Middle frontal gyrus (tissue), 1 donor: ENCODE results near the gene TCF4.

Source experiments
- DNase-seq: peaks from one replicate; pipeline ENCODE4 v3.0.0-alpha.2; 2015; ENCODE audit warnings: low spot score; ENCODE audit errors: extremely low spot score

Gene TCF4

DNA sequence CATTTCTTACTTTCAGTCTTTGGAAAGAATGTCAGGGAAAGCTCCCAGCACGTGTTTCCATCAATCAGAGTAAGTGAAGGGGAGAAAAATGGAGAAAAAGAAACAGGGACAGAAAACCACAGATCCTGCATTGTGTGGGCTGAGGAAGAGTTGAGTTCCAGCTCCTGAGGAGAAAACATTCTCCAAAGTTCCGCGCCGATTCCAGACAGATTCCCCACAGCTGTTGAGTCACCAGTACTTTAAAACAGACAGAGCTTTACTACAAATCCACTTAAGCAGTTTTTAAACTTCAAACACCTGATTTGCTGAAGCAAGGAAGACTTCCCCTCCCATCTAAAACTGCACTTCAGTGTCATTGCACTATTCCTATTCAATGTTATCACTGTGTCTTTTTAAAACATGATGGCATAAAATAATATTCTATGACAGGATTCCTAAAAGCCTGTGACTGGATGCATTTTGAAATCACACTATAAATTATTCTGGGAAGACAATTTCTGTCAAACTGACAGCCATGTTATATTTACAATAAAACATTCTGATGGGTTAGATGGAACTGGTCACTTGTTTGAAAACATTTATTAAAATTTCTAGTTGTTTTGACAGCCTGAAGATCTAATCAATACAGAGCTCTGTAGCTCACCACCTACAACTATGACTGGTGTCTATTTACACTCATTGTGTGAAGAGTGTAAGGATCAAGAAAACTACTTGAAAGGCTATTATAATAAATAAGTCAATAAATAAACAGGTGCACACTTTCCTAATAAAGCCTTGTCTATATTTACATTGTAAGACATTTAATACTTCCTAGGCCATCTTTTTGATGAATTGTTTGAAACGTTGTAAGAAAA lies 40.9 kb downstream of the TCF4 start:
- peak; percentile 39 for DNase-seq

DNA sequence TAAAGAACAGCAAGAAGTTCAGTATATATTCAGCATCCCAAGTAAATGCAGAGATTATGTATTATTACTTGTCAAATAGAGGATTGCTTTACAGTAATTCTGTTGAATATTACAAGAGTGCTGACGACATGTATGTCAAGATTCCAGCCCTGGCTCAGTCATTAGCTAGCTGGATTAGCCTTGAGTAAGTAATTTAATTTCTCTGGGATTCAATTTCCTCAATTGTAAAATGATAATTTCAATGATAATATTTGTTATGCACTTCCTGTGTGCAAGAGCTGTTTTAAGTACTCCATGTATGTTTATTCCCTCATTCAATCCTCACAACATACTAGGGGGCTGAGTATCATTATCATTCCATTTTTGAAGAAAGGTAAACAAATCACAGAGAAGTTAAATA lies 44.0 kb downstream of the TCF4 start:
- DNase-seq, result no peak

DNA sequence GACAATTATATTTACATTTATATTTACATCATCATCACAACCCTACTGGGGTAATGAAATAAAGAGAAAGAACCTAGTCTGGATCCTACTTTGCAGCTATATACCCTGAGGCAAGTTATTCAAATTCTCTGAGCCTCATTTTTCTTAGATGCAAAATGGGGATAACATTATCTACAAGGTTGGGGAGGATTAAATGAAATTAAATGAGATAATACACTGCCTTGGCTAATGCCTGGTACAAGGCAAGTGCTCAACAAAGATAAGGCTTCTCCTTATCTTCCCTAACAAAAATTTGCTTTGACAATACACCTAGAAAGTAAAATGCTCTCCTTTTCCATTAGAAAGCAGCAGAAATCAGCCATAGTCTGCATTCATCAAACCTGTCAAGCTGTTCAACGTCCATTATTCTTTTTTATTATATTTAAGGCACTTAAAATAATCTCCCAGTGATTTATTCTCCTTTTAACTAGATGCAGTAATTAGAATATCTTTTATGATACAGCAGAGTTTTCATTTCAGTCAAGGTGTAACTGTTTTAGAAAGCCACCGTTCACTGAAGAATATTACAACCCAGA lies 44.8 kb downstream of the TCF4 start:
- DNase-seq, result no peak

DNA sequence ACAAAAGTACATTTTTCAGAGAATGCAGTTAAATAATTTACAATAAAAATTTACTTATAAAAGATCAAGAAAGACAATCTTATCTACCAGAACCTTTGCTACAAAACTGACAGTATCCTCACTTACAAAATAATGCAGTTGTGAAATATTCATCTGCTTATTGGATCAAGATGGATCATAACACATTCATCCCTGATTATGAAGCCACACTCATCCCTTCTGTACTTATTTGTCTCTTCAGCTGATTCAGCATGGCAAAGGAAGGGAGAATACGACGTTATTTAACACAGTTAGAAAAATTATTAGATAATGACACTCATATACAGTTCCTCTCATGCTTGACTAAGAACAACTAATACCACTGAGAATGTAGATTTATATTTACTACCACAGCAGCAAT lies 46.4 kb downstream of the TCF4 start:
- DNase-seq, result no peak

DNA sequence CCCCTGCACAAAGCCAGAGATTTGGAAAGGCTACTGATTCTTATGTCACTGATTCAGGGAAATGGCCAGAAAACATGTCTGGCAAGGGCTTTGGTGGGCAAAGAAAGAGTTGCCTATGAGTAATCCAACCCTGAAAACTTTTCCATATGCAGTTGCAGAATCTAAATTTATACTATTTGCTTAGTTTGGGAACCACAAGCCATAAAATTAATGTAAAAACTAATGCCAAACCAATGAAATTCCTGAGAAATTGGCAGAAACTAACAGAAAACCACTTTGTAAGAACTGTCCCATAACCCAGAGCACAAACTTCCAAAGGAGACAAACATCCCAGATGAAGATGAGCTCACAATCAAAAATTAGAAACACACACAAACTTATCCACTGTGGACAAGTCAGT lies 48.8 kb downstream of the TCF4 start:
- no peak for DNase-seq

DNA sequence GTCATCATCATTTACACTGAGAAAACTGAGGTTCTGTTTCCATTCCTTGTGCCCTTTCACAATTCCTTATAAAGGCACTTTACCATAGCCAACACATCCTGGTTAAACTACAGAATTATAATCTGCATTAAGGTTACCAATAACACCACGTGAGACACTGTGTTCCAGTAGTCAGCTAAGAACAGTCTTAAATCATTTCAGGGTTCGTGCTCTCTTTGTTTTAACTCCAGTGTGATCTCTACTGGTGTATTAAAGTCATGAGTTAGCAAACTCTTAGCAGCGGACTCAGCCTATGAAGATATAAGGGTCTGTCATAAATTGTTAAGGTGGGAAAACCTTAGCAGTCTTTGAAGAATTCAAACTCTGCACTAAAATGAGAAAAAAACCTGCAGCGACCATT lies 53.0 kb downstream of the TCF4 start:
- DNase-seq, result no peak

DNA sequence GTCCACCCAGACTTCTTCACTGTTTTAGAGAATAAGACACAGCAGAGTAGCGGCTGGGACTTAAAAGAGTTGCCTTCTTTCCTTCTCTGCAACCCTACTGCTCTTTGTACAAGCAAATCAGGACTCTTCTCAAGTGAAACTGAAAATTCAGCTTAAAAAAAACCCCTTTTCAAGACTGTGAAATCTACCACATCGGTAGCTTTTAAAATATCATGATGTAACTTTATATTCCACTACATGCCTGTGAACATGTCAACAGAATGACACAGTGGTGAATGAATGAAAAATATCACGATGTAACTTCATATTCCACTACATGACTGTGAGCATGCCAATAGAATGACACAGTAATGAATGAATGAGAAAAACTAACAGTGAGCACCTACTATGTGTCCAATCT lies 53.4 kb downstream of the TCF4 start:
- DNase-seq, result no peak

DNA sequence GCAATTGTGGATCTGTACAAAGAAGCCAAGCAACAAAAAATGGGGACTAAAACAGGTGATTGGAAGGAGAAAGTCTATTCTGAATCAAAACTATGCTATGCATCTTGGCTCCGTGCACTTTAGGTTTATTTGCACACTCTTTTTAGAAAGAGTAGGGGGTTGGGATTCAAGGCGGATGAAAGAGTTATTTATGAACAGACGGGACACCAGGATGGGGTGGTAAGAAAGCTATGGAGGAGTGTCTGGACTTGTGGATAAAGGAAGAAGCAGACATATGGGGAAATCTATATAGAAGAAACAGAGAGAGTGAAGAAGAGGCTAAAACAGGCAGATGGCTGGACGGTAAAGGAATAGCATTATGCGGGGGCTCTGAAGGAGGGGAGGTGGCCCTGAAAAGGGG lies 57.8 kb downstream of the TCF4 start:
- DNase-seq, result no peak

DNA sequence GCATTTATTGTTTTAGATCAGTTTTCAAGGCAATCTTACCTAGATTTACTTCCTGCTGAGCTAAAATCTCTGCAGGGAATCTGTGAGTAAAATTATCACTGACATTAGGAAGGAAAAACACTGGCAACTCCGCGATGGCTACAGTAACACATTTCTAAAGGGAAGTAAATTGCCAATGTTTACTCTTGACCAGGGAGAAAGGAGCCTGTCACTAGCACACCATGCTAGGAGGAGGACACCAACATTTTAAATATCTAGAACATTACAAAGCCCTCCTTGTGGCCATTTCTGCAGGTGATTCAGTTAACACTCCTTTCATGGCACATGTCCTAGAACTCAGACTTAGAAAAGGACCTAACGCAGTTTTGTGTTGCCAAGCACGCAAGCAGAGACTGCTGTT lies 58.4 kb downstream of the TCF4 start:
- no peak for DNase-seq

DNA sequence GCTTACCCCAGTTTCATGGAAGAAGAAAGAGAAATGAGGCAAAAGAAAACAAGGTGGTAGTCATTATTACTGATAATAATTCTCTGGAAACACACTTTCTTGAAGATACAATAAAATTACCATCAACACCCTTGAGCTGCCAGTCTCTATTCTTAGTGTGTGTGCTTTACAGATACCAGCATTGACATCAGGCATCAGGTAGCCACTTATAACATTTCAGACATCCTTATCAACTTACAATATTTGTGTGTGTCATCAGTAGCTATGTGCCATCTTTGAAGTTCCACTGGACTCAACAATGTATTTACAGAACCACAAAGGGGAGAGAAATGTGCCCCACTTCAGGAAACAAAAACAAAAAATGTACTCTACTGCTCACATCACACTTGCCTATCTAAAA lies 62.1 kb downstream of the TCF4 start:
- DNase-seq, result no peak

DNA sequence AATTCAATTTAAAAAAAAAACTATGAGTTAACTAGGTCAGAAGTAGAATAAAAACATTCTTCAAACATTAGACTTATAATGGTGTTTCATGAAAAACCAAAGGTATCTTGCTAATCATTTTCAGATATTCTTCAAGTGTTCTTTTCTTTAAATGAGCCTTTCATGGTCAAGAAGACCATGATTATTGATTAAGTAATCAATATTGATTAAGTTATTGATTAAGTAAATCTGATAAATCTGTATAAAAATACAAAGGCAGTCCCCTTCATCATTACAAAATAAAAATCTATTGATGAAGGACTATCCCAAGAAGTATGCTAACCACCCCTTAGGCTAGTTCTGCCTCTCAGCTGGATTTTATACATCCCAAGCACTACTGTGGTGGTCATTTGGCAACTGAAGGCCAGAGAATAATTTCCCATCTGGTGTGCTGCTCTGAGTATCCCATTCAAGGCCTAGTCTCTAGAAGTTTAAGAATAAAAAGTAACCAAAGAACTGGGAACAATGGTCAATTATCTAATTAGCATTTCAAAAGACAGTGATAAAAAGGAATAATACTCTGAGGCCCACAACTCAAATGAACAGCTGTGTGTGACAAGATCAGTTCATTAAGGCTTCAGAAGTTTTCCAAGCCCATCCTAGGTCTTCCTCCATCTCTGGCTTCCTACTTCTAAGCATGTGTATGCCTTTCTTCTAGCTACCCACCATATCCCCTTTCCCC lies 63.5 kb downstream of the TCF4 start:
- DNase-seq, result no peak

DNA sequence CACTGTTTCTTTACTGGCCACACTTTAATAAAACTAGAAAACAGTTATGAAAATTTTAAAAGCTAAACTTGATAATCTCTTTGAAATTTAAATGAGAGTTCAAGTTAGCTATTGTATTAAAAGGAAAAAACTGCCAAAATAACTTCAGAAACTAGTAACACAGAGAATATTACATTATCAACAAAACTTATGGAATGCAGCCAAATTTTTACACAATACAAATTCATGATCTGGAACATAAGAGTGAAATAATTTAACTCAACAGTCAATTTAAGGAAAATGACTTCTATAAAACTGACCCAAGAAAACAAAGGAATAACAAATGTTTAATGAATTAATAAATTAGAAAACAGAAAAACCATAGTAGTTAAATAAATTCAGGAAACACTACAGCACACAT lies 65.0 kb downstream of the TCF4 start:
- DNase-seq, result no peak

DNA sequence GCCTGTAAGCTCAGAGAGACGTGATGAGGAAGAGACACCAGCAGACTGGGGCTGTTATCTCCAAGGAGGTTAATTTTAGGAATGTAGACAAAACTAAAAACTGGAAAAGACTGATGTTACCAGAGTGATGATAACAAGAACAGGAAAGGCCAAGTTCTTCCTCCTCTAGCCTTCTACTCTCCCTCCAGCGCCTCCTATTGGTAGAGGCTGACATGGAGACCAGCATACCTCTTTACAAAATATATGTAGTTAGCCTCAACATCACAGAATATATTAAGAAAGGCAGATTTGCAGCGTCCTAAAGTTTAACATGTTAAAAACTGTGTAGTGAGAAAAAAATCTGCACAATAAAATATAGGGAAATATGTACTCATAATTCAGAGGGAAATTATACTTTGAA lies 66.0 kb downstream of the TCF4 start:
- DNase-seq, result no peak

DNA sequence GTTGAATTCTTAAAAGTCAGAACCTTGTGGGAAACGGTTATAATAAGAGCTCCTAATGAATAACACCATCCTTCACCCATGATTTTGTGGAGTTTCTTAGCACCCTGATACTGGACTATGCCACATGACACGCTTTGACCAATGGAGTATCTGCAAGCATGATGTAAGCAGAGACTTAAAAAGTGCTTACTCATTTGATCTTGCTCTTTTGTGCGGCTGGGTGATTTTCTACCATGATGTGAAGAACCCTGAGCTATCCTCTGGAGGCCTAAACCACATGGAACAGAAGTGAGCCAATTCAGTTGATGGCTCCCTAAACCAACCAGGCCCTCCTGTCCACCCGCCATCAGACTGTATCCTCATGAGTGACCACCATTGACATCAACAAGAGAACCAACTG lies 70.9 kb downstream of the TCF4 start:
- no peak for DNase-seq

DNA sequence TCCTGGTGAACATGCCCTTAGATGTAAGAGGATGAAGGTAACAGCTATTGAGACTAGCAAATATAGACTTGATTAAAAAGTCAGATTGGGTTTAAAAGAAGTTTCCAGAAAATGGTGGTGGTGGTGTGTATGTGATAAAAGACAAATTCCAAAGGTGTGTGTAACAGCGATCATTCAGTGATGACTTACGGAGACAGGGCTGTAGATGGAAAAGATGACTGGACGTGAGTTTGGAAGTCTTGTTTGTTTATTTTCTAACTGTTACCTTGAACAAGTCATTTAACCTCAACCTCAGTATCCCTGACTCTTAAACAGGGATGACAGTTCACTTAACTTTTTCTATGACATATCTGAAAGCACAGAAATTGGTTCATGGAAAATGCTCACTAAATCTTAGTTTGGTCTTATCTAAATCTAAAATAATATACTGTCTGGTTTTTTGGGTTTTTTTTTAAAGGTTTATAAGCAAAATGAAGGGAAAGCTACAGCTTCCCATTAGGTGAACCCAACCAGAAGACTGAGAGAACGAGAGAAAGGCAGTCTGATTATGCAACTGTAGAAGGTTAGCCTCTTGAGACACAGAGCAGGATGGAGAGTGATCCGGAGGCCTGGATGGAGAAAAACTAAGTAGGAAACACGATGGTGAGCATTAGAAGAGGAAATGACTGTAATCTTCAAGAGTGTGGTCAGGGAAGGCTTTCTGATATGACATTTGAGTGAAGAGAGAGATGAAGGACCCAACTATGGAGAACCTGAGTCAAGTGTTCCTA lies 71.9 kb downstream of the TCF4 start:
- no peak for DNase-seq

DNA sequence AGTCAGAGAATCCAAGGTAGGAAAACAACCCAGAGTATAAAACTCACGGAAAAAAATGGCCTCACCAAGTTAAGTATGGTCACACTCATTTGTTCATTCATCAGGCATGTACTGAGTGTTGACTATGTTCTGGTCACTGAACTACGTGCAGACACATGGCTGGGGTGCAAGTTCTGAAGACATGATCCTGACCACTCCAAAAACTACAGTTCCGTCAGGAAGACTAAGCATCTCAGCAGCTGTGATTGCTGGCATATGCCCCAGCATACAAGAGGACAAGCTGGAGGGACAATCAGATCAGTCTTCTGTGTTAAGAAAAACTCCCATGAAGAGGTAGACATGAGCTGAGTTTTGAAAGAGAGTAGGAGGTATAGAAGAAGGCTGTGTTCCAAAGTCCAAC lies 72.8 kb downstream of the TCF4 start:
- DNase-seq, result no peak

DNA sequence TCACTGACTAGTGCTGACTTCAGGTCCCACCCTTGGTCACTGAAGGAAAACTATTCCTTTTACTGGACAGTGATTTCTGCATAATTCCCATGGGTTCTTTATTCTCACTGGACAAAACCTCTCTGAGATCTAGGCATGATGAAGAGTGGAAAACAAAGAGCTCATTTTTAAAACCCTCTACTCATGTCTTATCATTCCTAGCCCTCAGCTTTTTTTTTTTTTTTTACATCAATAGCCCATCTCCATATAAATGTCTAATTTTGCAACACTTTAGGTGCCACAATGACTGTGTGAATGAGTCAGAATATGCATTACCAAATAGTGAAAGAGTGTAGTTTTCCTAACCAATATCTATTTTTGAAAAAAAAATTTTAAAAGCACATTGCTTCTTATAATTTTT lies 74.8 kb downstream of the TCF4 start:
- DNase-seq, result no peak

DNA sequence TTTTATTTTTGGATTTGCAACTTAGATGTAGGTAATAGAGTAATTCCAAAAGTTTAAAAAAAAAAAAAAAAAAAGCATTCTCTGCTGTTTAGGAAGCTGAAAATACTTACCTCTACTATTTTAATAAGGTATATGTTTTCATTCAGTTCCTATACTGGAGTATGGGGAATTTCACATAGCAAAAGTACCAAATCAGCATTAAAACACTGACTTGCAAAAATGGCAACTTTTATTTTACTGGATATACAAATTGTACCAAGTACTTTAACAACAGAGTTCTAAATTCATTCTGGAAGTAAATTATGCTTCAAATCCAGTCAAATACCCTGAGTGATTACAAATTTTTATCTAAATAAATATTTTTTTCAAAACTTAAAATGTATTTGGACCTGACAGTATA lies 76.7 kb downstream of the TCF4 start:
- no peak for DNase-seq

DNA sequence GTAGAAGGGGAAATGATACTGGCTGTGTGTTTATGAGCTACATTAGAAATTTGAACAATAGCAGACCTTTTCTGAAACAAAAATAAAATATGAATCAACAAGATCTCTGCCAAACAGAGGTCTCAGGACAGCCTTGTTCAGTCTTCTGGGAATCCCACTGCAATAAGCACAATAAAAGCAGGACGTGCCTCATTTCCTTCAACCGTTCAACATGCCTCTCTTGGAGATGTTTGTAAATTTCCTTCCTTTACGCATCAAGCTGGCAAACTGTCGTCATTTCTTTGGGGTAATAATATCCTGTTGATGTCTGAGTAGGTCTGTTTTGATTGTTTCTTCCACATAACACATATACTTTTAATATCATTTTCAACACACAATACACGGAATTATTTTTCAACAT lies 77.2 kb downstream of the TCF4 start:
- DNase-seq, result no peak

DNA sequence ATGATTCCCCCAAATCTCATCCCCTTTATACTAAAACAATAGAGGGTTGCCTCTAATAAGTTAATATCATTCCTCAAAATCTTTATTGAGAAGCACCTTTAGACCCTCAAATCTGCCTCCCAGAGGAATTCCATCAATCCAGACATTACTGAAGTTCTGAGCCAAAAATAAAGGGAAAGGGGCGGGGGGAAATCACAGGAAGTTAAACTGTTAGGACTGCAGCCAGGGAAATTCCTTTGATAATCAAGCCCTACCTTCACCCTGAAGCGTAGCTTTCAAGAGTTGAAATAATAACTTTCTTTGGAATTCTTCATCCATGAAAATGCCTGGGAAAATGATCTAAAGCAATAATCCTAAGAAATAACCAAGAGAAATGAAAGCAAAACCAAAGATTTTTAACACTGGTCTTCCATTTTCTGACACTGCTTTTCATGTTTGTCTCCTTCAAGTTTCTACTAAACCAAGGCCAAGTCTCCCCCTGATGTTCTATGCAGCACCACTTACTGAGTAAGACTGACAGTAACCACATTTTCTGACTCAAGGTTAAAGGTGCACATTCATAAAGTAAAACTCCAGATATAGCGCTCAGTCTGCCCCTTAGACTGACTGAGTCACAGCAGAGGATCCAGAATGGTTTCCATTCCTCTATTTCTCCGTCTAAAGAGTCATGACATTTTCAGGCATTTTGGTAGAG lies 78.2 kb downstream of the TCF4 start:
- no peak for DNase-seq

DNA sequence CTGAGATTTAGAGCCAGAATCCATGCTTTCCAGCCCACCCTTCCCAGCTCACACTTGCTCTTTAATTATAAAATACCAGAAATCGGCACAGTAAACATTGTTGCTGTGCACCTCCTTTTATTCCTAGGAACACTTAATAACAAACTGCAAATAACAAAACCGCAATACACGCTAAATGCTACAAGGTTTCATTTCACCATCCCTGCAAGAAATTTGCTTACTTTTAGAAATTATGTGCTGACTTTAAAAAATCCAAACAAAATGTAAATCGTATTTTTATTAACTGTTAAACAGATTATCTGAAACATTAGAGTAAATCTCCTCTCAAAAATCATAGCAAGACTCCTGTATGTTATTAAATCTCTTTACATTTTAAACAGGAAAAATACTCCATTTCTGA lies 79.3 kb downstream of the TCF4 start:
- no peak for DNase-seq
